HT1080 (cell line): ENCODE data around the gene DCUN1D3. TPM values are rescaled to one million over a fixed set of nuclear protein-coding genes. Genes with fewer than 3 reads are reported as not detected.
"Not testable (repeated sequence)": the region's sequence is repeated elsewhere in the genome, so short reads cannot be mapped to it uniquely, and the experiment has no call there.

Experiments
- DNase-seq: peaks from one replicate; pipeline ENCODE4 v3.0.0-alpha.2; 2015; ENCODE audit warnings: low read depth
- total RNA-seq: library from RNA; depleted of rRNA; stranded (reverse); fragments of >200 nt; shearing (Covaris generic); gene quantifications from 2 replicates; pipeline ENCODE4 v1.2.3, GENCODE V29; 2014

DCUN1D3 gene
- total RNA-seq, 1 experiment from 2014 or later, result 10.6 TPM

- DNase-seq, result peak; percentile 71
Observed at GRCh38 chr16:20865420-20866131, 34.6 kb downstream of the DCUN1D3 start.

- DNase-seq, result not testable (repeated sequence)
Observed at GRCh38 chr16:20864376-20864775, 35.8 kb downstream of the DCUN1D3 start.

GRCh38 chr16:20862162-20862960, 37.8 kb downstream of the DCUN1D3 start:
- DNase-seq, result no peak

- DNase-seq, result not testable (repeated sequence)
Observed at GRCh38 chr16:20860995-20861394, 39.2 kb downstream of the DCUN1D3 start.

GRCh38 chr16:20860361-20860760, 39.8 kb downstream of the DCUN1D3 start:
- DNase-seq, result no peak

- DNase-seq, result no peak
Observed at GRCh38 chr16:20859699-20860098, 40.5 kb downstream of the DCUN1D3 start.

GRCh38 chr16:20859229-20859628, 40.9 kb downstream of the DCUN1D3 start:
- no peak for DNase-seq

GRCh38 chr16:20857281-20857680, 42.9 kb downstream of the DCUN1D3 start:
- DNase-seq, result no peak

GRCh38 chr16:20854963-20855362, 45.2 kb downstream of the DCUN1D3 start:
- no peak for DNase-seq

- DNase-seq, result peak; percentile 34
Observed at GRCh38 chr16:20853981-20854620, 46.1 kb downstream of the DCUN1D3 start.

GRCh38 chr16:20853143-20853542, 47.0 kb downstream of the DCUN1D3 start:
- DNase-seq, result no peak

GRCh38 chr16:20851601-20852000, 48.6 kb downstream of the DCUN1D3 start:
- DNase-seq, result peak; percentile 75

- DNase-seq, result no peak
Observed at GRCh38 chr16:20850981-20851380, 49.2 kb downstream of the DCUN1D3 start.

- peak; percentile 62 for DNase-seq
Observed at GRCh38 chr16:20849589-20850390, 50.4 kb downstream of the DCUN1D3 start.

- DNase-seq, result no peak
Observed at GRCh38 chr16:20847550-20847949, 52.6 kb downstream of the DCUN1D3 start.

- DNase-seq, result no peak
Observed at GRCh38 chr16:20846551-20846950, 53.6 kb downstream of the DCUN1D3 start.

GRCh38 chr16:20846030-20846429, 54.1 kb downstream of the DCUN1D3 start:
- no peak for DNase-seq

- no peak for DNase-seq
Observed at GRCh38 chr16:20844588-20844987, 55.6 kb downstream of the DCUN1D3 start.

GRCh38 chr16:20844054-20844453, 56.1 kb downstream of the DCUN1D3 start:
- DNase-seq, result no peak

GRCh38 chr16:20839504-20839903, 60.7 kb downstream of the DCUN1D3 start:
- no peak for DNase-seq

GRCh38 chr16:20838240-20838639, 61.9 kb downstream of the DCUN1D3 start:
- DNase-seq, result no peak
